RCC 7860 (cell line): ENCODE data around the gene SLC34A1.
A peak's percentile ranks its signal among the peaks of the same experiment; 100 is the strongest.
"Not testable (repeated sequence)": the region's sequence is repeated elsewhere in the genome, so short reads cannot be mapped to it uniquely, and the experiment has no call there.

ENCODE experiments used
- DNase-seq: peaks from one replicate; pipeline ENCODE4 v3.0.0-alpha.2; 2015; ENCODE audit warnings: low spot score
- FAIRE-seq: peaks from 2 replicates; lab custom pipeline; 2012; peaks lifted over from hg19 to GRCh38; lab: Jason Lieb, UNC

Gene SLC34A1

DNA sequence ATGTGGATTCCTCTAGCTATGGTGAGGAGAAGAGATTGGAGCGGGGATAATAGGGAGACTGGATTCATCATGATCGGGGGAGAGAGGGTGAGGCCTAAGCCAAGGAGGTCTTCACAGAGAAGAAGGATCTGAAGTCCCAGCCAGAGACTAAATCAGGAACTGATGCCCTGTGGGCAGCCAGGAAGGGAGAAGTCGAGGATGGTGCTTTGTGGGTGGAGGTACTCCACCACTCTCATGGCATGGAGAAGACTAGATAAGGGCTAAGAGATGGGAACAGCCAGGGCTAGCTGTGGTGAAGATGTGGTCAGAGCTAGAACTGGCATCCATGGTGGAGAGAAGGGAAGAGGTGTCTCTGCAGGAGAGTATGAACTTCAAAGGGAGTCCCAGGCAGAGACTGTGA is 29.5 kb upstream of the SLC34A1 start:
- DNase-seq, result no peak
- FAIRE-seq, result no peak

DNA sequence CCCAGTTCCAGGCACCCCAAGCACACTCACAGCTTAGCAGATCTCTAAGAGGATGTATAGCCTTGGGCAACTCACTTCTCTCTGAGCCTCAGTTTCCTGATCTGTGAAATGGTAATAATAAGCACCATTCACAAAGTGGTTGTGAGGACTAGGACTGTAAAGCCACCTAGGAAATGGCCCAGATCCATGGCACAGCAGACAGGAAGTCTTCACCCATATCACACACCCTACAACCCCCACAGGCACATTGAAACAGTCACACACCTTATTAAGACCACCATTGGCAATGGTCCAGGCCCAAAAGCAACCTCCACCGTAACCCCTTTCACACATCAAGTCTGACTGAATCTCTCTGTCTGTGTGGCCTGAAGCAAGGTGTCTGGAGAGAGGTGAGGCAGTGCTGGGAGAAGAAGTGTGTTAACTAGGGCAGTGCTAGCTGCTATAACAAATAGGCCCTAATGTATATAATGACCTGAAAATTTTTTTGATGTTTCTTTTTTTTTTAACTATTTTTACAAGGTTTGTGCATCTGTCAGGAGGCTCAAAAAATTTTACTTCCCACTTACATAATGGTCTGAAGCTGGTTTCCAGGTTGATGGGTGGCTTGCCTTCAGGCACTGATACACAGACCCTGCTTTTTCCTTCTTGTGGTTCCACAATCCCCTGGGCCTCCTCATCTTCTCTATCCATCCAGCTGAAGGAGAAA is 28.9 kb upstream of the SLC34A1 start:
- FAIRE-seq (no peak), DNase-seq (no peak)

GRCh38 chr5:177355868-177356168 is 28.4 kb upstream of the SLC34A1 start:
- FAIRE-seq, result no peak

GRCh38 chr5:177356746-177357145 is 27.5 kb upstream of the SLC34A1 start:
- DNase-seq, result no peak

More at GRCh38 chr5:177355868-177356168, 28.4 kb upstream of the SLC34A1 start:
- DNase-seq, result no peak

DNA sequence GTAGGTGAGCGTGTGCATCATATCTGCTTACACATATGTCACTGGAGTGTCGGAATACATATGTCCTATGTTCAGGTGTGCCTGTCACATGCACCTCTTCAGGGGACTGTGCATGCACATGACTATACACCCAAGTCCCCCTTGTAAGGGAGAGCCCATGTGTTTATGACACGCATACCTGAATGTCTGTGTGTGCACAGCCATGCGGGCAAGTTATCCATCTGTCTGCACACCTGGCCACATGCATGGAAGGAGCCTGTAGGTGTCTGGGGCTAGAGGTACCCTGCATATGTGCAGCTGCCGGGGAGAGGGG is 27.1 kb upstream of the SLC34A1 start:
- FAIRE-seq (no peak), DNase-seq (no peak)

More at GRCh38 chr5:177356746-177357145, 27.5 kb upstream of the SLC34A1 start:
- no peak for FAIRE-seq

GRCh38 chr5:177357459-177358351 is 26.5 kb upstream of the SLC34A1 start, which contains the start of gene RGS14:
Gene RGS14 (plus strand): TSS chr5:177357924. CDS start chr5:177358025, 101 bp downstream.
- FAIRE-seq (no peak), DNase-seq (peak; percentile 67)

DNA sequence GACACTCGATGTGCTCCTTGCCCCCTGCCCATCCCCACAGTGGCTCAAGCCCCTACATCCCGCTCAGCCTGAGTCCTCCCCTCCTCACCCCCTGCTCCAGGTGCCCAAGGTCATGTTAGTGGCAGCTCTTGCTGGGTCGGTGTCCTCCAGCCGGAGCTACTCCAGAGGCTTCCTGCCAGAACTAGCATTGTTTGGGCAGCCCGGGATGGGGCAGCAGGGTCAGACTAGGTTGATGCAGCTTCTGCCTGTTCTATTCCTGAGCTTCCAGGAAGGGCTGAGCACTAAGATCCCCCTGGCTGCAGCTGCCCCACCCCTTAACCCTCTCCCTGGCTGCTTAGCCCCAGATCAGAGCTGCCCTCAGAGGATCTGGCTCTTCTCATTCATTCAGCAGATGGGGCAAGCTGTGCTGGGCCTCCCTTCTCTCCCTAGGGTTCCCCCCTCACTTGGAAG is 25.8 kb upstream of the SLC34A1 start:
- FAIRE-seq, result no peak

DNA sequence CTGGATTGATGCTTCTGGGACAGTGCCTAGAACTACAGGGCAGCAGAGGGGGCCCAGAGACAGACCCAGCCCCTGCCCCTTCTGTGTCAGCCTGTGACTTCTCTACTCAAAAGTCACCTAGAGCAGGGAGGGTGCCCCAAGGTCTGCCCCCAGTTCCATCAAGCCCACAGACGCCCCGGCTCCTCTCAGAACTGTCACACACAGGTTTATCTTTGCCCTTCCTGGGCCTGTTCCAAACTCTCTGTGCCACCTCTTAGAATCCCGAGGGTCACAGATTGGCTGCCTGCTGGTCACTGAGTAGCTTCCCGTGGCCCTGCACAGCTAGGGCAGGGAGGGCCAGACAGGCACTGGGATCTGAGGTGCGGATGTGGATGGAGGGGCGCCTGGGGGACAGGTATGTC is 24.8 kb upstream of the SLC34A1 start:
- DNase-seq (no peak), FAIRE-seq (no peak)

More for the DNA sequence above, 25.8 kb upstream of the SLC34A1 start:
- DNase-seq, result no peak

DNA sequence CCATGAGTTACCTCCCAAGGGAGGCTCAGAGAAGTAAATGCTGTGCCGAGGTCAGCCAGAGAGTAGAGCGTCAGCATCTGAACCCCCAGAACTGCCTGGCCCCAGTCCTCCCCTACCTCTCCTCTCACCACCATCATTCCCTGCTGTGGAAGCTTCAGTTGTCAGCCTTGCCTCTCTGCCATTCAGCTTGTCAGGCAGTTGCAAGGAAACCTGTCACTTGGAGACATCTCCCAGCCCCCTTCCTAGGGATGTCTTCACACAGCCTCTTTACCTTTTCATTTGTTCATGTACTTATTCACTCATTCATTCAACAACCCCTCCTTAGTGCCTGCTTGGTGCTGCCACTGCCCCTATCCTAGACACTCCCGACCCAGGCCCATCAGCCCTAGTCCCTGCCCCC is 24.4 kb upstream of the SLC34A1 start:
- no peak for FAIRE-seq
- DNase-seq, result no peak

- FAIRE-seq, DNase-seq: not testable (repeated sequence)
Measured at GRCh38 chr5:177360740-177361139, 23.5 kb upstream of the SLC34A1 start.

DNA sequence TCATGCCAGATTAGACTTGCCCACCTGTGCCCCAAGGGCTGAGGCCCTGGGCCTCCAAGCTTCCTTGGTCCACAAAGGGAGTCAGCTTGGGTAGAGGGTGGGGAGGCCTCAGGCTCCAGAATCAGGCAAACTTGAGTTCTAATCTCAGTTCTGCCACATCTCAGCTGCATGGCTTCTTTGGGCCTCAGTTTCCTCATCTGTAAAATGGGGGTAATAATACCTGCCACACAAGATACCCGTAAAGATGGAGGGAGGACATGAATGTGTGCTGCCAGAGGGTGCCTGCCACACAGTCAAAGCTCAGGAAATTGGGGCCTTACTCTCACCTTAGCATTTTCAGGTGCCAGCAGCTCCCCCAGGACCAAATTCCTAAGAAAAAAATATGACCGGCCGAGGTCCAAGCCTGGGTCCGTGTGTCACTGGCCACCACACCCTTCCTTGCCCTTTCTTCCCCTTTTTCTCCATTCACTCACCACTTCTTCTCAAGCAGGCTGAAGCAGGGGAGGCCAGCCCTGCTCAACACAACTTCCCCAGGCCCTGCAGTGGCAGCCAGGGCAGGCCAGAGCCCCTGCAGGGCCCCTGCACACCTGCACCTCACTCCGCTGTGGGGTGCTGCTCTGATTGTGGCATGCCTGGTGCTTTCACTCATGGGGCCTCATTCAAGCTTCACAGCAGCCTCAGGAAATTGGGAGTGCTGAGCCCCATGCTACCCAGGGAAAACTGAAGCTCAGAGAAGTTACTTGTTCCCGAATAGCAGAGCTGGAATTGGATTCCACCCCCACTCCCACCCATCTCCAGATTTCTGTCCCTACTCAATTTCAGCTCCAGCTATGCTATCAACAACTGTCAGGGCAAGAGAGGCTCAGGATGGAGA is 22.6 kb upstream of the SLC34A1 start:
- FAIRE-seq, result no peak
- no peak for DNase-seq

DNA sequence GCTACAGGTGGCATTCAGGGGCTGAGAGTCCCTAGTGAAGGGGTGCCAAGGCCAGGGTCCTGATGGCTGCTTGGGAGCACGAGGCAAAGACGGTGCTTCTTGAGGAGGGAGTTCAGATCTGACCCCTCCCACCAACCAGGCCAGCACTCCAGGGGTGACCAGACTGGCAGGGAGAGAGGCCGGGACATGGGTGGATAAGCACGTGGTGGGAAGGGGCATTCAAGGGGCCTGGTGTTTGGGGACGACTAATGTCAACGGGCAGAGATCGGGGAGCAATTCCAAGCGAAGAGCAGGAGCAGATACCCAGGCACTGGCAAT is 22.0 kb upstream of the SLC34A1 start:
- no peak for DNase-seq
- FAIRE-seq, result no peak

DNA sequence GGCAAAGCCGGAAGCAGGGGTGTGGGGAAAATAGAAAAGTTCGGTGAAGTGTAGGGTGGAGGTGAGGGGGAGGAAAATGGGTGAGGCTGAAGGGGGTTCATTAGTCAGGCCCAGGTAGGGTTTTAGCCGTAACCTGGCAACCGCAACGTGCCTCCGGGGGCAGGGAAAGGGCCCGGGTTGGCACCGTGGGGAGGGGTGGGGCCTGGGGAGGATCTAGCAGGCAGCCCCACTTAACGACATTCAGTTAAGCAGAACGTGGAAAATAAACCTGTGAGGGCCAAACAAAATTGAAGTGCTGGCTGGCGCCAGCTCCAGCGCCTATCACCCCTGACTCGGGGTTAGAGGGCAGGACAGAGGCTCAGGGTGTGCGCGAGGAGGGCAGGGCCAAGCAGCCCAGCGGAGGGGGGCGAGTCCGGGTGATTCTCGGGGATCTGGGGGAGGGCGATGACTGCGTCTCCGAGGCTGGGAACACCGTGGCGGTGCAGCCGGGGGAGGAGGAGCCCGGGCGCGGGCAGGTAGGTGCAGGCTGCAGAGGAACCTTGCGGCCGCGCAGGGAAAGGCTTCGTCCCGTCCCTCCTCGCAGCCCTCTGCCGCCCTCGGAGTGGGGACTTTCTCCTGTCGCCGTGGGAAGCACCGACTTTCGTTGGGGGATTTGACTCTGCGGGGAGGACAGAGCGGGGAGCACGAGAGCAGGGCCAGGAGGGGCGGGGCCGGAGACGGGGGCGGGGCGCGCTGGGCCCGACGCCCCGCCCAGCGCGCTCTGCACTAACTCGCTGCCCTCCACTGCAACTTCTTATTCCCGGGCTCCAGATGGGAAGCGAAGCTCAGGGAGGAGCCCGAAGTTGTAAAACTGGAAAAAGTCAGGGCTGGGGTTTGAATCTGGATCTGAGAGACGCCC is 21.4 kb upstream of the SLC34A1 start:
- DNase-seq (no peak), FAIRE-seq (no peak)

DNA sequence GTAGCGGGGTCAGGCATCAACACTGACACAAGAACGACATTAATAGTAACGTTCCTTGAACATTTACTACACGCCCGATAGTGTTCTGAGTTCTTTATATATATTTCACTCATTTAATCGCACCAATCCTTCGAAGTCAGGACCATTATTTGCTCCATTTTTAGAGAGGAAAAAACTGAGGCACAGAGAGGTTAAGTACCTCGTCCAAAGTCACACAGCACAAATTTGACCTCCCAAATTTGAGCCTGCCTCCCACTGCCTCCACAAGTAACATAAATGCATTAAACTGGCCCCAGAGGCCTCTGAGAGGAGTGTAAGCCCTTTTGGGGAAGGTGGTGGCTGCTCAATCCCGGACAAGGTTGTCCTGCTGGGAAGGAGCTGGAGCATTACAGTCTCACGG is 20.7 kb upstream of the SLC34A1 start:
- FAIRE-seq, result no peak

GRCh38 chr5:177364159-177364962 is 19.9 kb upstream of the SLC34A1 start:
- no peak for FAIRE-seq

More for the DNA sequence above, 20.7 kb upstream of the SLC34A1 start:
- DNase-seq, result no peak

DNA sequence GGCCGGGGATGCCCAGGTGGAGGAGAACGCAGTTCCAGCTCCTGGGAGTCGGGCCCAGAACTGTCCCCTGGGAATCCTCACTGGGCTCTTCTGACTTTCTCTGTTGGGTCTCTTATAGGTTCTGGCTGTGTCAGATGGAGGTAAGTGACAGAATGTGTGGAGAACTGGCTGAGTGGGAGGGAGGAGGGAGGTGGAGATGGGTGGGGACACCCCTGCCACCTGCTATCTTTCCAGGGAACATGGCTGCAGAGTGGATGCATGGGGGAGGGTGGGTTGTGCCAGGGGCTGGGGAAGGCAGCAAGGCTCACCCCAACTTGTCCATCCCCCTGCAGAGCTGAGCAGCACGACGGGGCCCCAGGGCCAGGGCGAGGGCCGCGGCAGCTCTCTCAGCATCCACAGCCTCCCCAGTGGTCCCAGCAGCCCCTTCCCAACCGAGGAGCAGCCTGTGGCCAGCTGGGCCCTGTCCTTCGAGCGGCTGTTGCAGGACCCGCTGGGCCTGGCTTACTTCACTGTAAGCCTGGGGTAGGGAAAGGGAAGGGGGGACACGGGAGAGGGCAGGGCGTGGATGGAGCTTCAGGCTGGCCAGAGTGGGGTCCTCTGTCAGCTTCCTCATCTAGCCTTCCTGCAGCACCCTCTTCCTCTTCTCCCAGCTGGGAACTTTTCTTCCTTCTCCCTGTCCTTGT is 18.2 kb upstream of the SLC34A1 start:
- DNase-seq (no peak), FAIRE-seq (no peak)

More at GRCh38 chr5:177364159-177364962, 19.9 kb upstream of the SLC34A1 start:
- no peak for DNase-seq

- FAIRE-seq (no peak), DNase-seq (no peak)
Measured at GRCh38 chr5:177366528-177367322, 17.5 kb upstream of the SLC34A1 start.

- DNase-seq, result no peak
- FAIRE-seq, result no peak
Measured at GRCh38 chr5:177367323-177367848, 16.8 kb upstream of the SLC34A1 start.
